Thyroid gland (tissue), 4 donors: ENCODE measurements around the gene MEIS3.

Source experiments
- POLR2A ChIP-seq, 2 donors: fragments of 450-650 bp; IDR thresholded peaks; one replicate each; pipeline ENCODE4 v1.6.1; 2017; ENCODE audit warnings: antibody characterized with exemption in 2 of 2, mild to moderate bottlenecking in 2 of 2, moderate library complexity in 1 of 2
- TF ChIP-seq, protein P1 (sequence below), 6 experiments: fragments of 200-600 bp in 3 of 6; fragments of 450-650 bp in 3 of 6; sonication (generic) in 3 of 6; IDR thresholded peaks; one replicate each; pipeline ENCODE4 v1.5.1; 2016 to 2019; ENCODE audit warnings: antibody characterized with exemption in 6 of 6, mild to moderate bottlenecking in 2 of 6, inconsistent platforms in 1 of 6, moderate library complexity in 1 of 6

DNA sequence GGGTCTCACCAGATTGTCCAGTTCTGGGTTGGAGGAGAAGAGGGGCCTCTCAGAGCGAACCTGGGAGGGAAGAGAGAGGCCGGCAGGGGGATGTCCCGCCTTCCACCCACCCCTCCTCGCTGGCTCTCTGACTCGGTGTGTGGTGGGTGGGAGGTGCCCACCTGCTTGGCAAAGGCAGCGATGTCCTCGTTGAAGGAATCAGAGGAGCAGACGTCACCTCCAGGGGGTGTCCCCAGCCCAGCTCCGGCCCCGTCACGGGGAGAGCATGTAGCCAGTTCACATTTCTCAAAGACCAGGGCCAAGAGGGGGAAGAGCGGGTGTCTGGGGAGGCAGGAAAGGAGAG is 2.7 kb downstream of the MEIS3 start:
- TF ChIP-seq, protein P1, sequence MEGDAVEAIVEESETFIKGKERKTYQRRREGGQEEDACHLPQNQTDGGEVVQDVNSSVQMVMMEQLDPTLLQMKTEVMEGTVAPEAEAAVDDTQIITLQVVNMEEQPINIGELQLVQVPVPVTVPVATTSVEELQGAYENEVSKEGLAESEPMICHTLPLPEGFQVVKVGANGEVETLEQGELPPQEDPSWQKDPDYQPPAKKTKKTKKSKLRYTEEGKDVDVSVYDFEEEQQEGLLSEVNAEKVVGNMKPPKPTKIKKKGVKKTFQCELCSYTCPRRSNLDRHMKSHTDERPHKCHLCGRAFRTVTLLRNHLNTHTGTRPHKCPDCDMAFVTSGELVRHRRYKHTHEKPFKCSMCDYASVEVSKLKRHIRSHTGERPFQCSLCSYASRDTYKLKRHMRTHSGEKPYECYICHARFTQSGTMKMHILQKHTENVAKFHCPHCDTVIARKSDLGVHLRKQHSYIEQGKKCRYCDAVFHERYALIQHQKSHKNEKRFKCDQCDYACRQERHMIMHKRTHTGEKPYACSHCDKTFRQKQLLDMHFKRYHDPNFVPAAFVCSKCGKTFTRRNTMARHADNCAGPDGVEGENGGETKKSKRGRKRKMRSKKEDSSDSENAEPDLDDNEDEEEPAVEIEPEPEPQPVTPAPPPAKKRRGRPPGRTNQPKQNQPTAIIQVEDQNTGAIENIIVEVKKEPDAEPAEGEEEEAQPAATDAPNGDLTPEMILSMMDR (IDR thresholded peaks at IDR 0.05): no peak
- no peak for TF ChIP-seq POLR2A (IDR thresholded peaks at IDR 0.05)
